HG03159 (cell line): Measurements from ENCODE around the gene CROCC.

Source experiments
- ATAC-seq: cut with Tn5 transposase; IDR thresholded peaks from one replicate; pipeline ENCODE4 v1.9.1; 2021; ENCODE audit warnings: mild to moderate bottlenecking, moderate library complexity; ENCODE audit not compliant: unreplicated experiment

CROCC gene

GRCh38 chr1:17005365-17005740 lies 83.6 kb downstream of the CROCC start:
- no peak for ATAC-seq

GRCh38 chr1:17007121-17007520 lies 85.4 kb downstream of the CROCC start:
- no peak for ATAC-seq

- ATAC-seq: no peak
These were observed 86.6 kb downstream of the CROCC start for GRCh38 chr1:17008208-17008855.

- no peak for ATAC-seq
These were observed 88.0 kb downstream of the CROCC start for GRCh38 chr1:17009706-17010105.

- no peak for ATAC-seq
These were observed 89.3 kb downstream of the CROCC start for GRCh38 chr1:17011092-17011438.

- ATAC-seq: peak; percentile 88
These were observed 89.9 kb downstream of the CROCC start, which contains the start of gene ATP13A2 for GRCh38 chr1:17011439-17012307. Gene ATP13A2 (minus strand): TSS chr1:17011928. CDS start chr1:17011738, 190 bp downstream.

- ATAC-seq: no peak
These were observed 91.2 kb downstream of the CROCC start for GRCh38 chr1:17012775-17013490.

- no peak for ATAC-seq
These were observed 92.0 kb downstream of the CROCC start for GRCh38 chr1:17013491-17014320.

- no peak for ATAC-seq
These were observed 93.2 kb downstream of the CROCC start for GRCh38 chr1:17014671-17015567.

- no peak for ATAC-seq
These were observed 94.6 kb downstream of the CROCC start for GRCh38 chr1:17016317-17016661.

GRCh38 chr1:17017435-17017834 lies 95.7 kb downstream of the CROCC start:
- ATAC-seq: no peak

GRCh38 chr1:17018849-17019248 lies 97.1 kb downstream of the CROCC start:
- ATAC-seq: no peak

- no peak for ATAC-seq
These were observed 98.8 kb downstream of the CROCC start for GRCh38 chr1:17020502-17020901.

- no peak for ATAC-seq
These were observed 100.2 kb downstream of the CROCC start for GRCh38 chr1:17021896-17022295.
